GM12878 (cell line): ENCODE data around the gene ALX4. TPM values are rescaled to one million over a fixed set of nuclear protein-coding genes. Genes with fewer than 3 reads are reported as not detected.

ENCODE experiments used
- ATAC-seq: fragments of 200-7000 bp; cut with Tn5 transposase; 3 replicates; pipeline ENCODE4 v1.9.1; 2020; ENCODE audit warnings: mild to moderate bottlenecking, moderate library complexity
- BruUV-seq: library from RNA; stranded (reverse); fragments of 400-500 nt; replicated peaks from 2 replicates; lab custom pipeline; 2021; lab: Mats Ljungman, UMichigan
- CTCF ChIA-PET: fragments of 300-600 bp; sonication (Branson Sonifier 250); formaldehyde crosslinking; extraction: SDS; loops from one replicate; lab custom pipeline; 2021; ENCODE audit warnings: inconsistent platforms; lab: Yijun Ruan, JAX
- POLR2A ChIA-PET: fragments of 350-600 bp; formaldehyde crosslinking; extraction: SDS; loops from one replicate; lab custom pipeline; 2021; ENCODE audit warnings: inconsistent platforms; lab: Charles Lee
- RAD21 ChIA-PET: fragments of 300-600 bp; sonication (Branson Sonifier 250); formaldehyde crosslinking; loops from one replicate; lab custom pipeline; 2023; ENCODE audit warnings: antibody characterized with exemption; ENCODE audit not compliant: unreplicated experiment; lab: Charles Lee
- SMC1A ChIA-PET: fragments of 300-600 bp; sonication (Branson Sonifier 250); formaldehyde crosslinking; loops from one replicate; lab custom pipeline; 2023; ENCODE audit not compliant: unreplicated experiment, uncharacterized antibody; lab: Charles Lee
- DNase-seq: peaks from one replicate; pipeline ENCODE4 v3.0.0-alpha.2; 2011; ENCODE audit warnings: low read depth, low spot score
- FAIRE-seq: peaks from 3 replicates; lab custom pipeline; 2011; peaks lifted over from hg19 to GRCh38; lab: Jason Lieb, UNC
- H2AFZ ChIP-seq: 2 replicates; pipeline ENCODE4 v1.6.0; 2011; ENCODE audit warnings: low read depth, low read length, control low read depth; ENCODE audit not compliant: control insufficient read depth
- H3K27ac ChIP-seq: 2 replicates; pipeline ENCODE4 v1.5.1; 2011; ENCODE audit warnings: control low read depth; ENCODE audit not compliant: control insufficient read depth, insufficient read depth
- H3K27me3 ChIP-seq, 2 experiments: replicated peaks in 1 of 2; 2 replicates each; pipeline versions ENCODE4 v1.6.0 to v1.6.1; 2011; ENCODE audit warnings: low read length in 1 of 2; ENCODE audit not compliant: control insufficient read depth in 2 of 2, insufficient read depth in 2 of 2
- H3K36me3 ChIP-seq, 2 experiments: 2 replicates each; pipeline ENCODE4 v1.5.1; 2011; ENCODE audit warnings: low read length in 1 of 2; ENCODE audit not compliant: control insufficient read depth in 2 of 2, insufficient read depth in 2 of 2
- H3K4me1 ChIP-seq: 2 replicates; pipeline ENCODE4 v1.6.1; 2011; ENCODE audit warnings: mild to moderate bottlenecking, low read length, moderate library complexity, mixed read lengths; ENCODE audit not compliant: control insufficient read depth, insufficient read depth
- H3K4me2 ChIP-seq: 2 replicates; pipeline ENCODE4 v1.6.0; 2011; ENCODE audit warnings: control low read depth; ENCODE audit not compliant: control insufficient read depth, insufficient read depth
- H3K4me3 ChIP-seq: fragments of 200-600 bp; sonication (generic); 2 replicates; pipeline ENCODE4 v1.5.1; 2016
- H3K79me2 ChIP-seq: 2 replicates; pipeline ENCODE4 v1.6.0; 2011; ENCODE audit warnings: low read length; ENCODE audit not compliant: control insufficient read depth, insufficient read depth
- H3K9ac ChIP-seq: 2 replicates; pipeline ENCODE4 v1.8.0; 2011; ENCODE audit warnings: low read length, control low read depth, mixed read lengths; ENCODE audit not compliant: control insufficient read depth, insufficient read depth
- H3K9me3 ChIP-seq: replicated peaks from 3 replicates; pipeline ENCODE4 v1.5.1; 2011; ENCODE audit warnings: mild to moderate bottlenecking, low read length; ENCODE audit not compliant: control insufficient read depth, insufficient read depth
- H4K20me1 ChIP-seq: 2 replicates; pipeline ENCODE4 v1.6.0; 2011; ENCODE audit not compliant: control insufficient read depth, insufficient read depth
- BCL3 ChIP-seq: IDR thresholded peaks from 2 replicates; pipeline ENCODE4 v1.6.1; 2011; ENCODE audit warnings: borderline replicate concordance, low read depth, mild to moderate bottlenecking, moderate library complexity, low read length; ENCODE audit not compliant: insufficient read depth, poor library complexity, severe bottlenecking
- CEBPB ChIP-seq, 2 experiments: fragments of 150-350 bp in 1 of 2; IDR thresholded peaks; 2 replicates each; pipeline ENCODE4 v1.6.1; 2012 to 2014; ENCODE audit warnings: low read depth in 2 of 2, low read length in 2 of 2, borderline replicate concordance in 1 of 2, inconsistent platforms in 1 of 2
- MEF2B ChIP-seq: fragments of 450-650 bp; IDR thresholded peaks from 2 replicates; pipeline ENCODE4 v1.6.1; 2018; ENCODE audit warnings: mild to moderate bottlenecking, moderate library complexity; ENCODE audit not compliant: partially characterized antibody, poor library complexity, severe bottlenecking
- POLR2AphosphoS5 ChIP-seq: IDR thresholded peaks from 2 replicates; pipeline ENCODE4 v1.6.1; 2011; ENCODE audit warnings: mild to moderate bottlenecking, low read length, inconsistent platforms
- SMAD5 ChIP-seq: IDR thresholded peaks from 2 replicates; pipeline ENCODE4 v1.6.1; 2016; ENCODE audit warnings: antibody characterized with exemption, low read depth
- WRNIP1 ChIP-seq: IDR thresholded peaks from 2 replicates; pipeline ENCODE4 v1.6.1; 2011; ENCODE audit warnings: low read depth, low read length, improper control_type of control experiment, borderline replicate concordance
- ZBTB4 ChIP-seq: fragments of 450-650 bp; formaldehyde crosslinking; IDR thresholded peaks from 2 replicates; pipeline ENCODE4 v1.4.0; 2022; ENCODE audit warnings: mild to moderate bottlenecking, moderate library complexity
- WGBS: methylation state at CpG from one replicate; pipeline ENCODE4 v1.1.6; 2016; ENCODE audit warnings: low lambda C conversion rate; ENCODE audit not compliant: insufficient replicate concordance, insufficient coverage; ENCODE audit errors: missing lambda C conversion rate; 5-methylcytosine and 5-hydroxymethylcytosine counted together
- in situ Hi-C: fragments of 300-500 bp; cut with MboI; formaldehyde crosslinking; loops from 9 replicates; pipeline ENCODE4 v1.14.3; 2018; ENCODE audit warnings: mixed read lengths
- intact Hi-C: fragments of 100-400 bp; cut with micrococcal nuclease; formaldehyde crosslinking; loops from one replicate; pipeline ENCODE4 v1.14.2; 2022; ENCODE audit not compliant: unreplicated experiment
- polyA plus RNA-seq, 11 experiments: library from polyadenylated mRNA; depleted of rRNA in 4 of 11; unstranded in 6 of 11; stranded (reverse) in 5 of 11; fragments of >200 nt; fragmentation: Nextera tagmentation in 4 of 11; fragmentation: Illumina TruSeq in 1 of 11; extraction: Ambion mirVana in 4 of 11; extraction: Trizol in 1 of 11; gene quantifications; 1 replicate in 1 of 11; 2 replicates in 10 of 11; pipeline versions ENCODE4 v1.2.1 to v1.2.3, GENCODE V29; 2011 to 2016; ENCODE audit warnings: inconsistent platforms in 2 of 11, missing spikeins in 2 of 11, low read depth in 1 of 11
- total RNA-seq, 4 experiments: library from RNA; depleted of rRNA in 3 of 4; stranded (reverse); fragments of >200 nt in 3 of 4; fragmentation: Illumina TruSeq in 1 of 4; extraction: Trizol in 1 of 4; gene quantifications; 2 replicates each; pipeline versions ENCODE4 v1.2.1 to v1.2.3, GENCODE V29; 2013 to 2021

The ALX4 gene
- total and polyA plus RNA-seq, 10 of the 15 experiments (the other 5 are each of a cell fraction or from before 2014, with no cell fraction given), result not detected

DNA sequence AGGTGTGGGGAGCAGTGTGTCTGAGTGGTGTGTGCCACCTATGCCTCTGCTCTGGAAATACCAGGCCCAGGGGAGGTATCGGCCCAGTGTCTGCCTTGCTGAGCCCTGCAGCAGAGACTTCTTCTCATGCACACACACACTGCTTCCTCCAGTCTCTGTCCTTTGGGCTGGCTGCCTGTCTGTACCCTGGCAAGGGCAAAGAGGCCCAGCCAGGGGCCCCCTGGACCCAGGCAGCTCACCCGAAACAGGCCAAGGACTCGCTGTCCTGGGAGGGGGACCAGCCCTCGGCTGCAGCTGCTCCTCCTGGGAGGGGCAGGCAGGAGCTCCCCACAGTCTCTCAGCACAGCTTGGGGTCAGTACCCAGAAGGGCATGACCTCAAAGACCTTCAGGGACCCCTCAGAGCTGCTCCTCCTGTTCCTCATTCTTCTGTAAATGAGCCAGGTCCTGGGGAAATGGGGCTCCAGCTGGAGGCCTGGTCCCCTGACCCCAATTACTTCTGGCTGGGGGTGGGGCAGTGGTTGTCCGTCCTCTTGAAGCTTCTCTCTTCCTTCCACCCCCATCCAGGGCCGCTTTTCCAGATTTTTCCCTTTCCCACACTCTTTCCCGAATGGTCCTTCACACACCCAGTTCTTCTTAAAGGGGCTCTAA lies 24.5 kb upstream of the ALX4 start:
- Histone ChIP-seq H3K4me1 (no peaks in the 10 kb centered on the region), H3K27ac (no peak overlapping the region), H4K20me1 (no peaks in the 10 kb centered on the region), H3K4me3 (no peak overlapping the region), H3K27me3 (peaks cover 0 to 4% of the 10 kb centered on the region in 2 experiments), H3K4me2 (no peak overlapping the region), H3K9me3 (no peaks in the 10 kb centered on the region), H2AFZ (no peak overlapping the region), H3K9ac (no peak overlapping the region), H3K36me3 (no peaks in the 10 kb centered on the region), H3K79me2 (no peaks in the 10 kb centered on the region)
- POLR2A ChIA-PET, result no interaction called here
- in situ Hi-C loops, result no loop called here
- no TSS peak for BruUV-seq
- no peak for ATAC-seq
- intact Hi-C loops, result no loop called here
- CTCF ChIA-PET, result no interaction called here
- no peak for TF ChIP-seq WRNIP1
- no peak for TF ChIP-seq ZBTB4
- no peak for TF ChIP-seq BCL3
- no peak for TF ChIP-seq SMAD5
- no peak for TF ChIP-seq MEF2B
- TF ChIP-seq CEBPB (IDR thresholded peaks at IDR 0.05; ENCODE audit: borderline replicate concordance in 1 of 2, low read depth in 2 of 2, low read length in 2 of 2), result no peak
- no peak for TF ChIP-seq POLR2AphosphoS5
- RAD21 ChIA-PET, result interaction anchor here (1.0 kb wide), 1 partner anchor 10 kb away, joined by 3 read pairs; no protein-coding TSS in a partner anchor
- no peak for DNase-seq
- SMC1A ChIA-PET, result no interaction called here
- no peak for FAIRE-seq
- WGBS, result 12% methylated on average over 7 of the region's 7 CpGs
